Hepatocyte (in vitro differentiated cells): ENCODE results near the gene RASD2.

ENCODE experiments used
- CTCF ChIP-seq: fragments of 200-600 bp; sonication (generic); IDR thresholded peaks from 2 replicates; pipeline ENCODE4 v1.5.1; 2016; ENCODE audit warnings: antibody characterized with exemption, mild to moderate bottlenecking; ENCODE audit not compliant: poor library complexity
- EZH2 ChIP-seq: fragments of 200-600 bp; sonication (generic); IDR thresholded peaks from 2 replicates; pipeline ENCODE4 v1.6.1; 2016; ENCODE audit warnings: antibody characterized with exemption, mild to moderate bottlenecking, borderline replicate concordance
- EZH2phosphoT487 ChIP-seq: fragments of 200-600 bp; sonication (generic); IDR thresholded peaks from one replicate; pipeline ENCODE4 v1.6.1; 2018; ENCODE audit warnings: antibody characterized with exemption, mild to moderate bottlenecking, low read depth, moderate library complexity; ENCODE audit not compliant: unreplicated experiment, severe bottlenecking

DNA sequence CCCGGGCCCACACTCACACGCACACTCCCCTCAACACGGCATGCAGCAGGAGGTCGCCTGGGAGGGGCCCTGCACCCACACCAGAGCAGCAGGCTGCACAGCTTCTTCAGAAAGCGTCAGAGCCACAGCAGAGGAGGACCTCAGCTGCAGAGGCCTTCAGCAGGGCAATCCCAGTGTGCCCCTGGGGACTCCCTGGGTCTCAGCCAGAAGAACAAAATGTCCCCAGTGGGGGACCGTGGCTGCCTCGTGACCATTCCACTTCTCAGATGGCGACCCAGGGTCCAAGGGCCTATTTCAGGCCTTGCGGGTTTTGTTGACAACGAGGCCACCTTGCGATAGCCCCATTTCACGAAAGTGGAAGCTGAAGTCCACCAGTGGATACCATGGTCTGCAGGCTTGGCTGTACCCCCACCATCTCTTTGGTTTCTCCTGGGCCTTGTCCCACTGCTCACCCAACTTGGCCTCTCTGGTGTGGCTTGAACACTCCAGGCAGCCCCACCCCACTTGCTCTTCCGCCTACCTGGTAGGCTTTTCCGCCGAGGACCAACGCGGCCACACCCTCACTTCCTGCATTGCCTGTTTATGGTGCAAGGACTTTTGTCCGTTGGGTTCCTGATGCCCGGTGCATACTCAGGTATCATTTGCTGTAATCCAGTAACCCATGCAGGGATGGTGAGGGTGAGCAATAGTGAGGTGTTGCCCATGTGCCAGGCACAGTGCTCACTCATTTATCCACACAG, 38.4 kb downstream of the RASD2 start:
- no peak for TF ChIP-seq EZH2
- TF ChIP-seq CTCF, result no peak
- no peak for TF ChIP-seq EZH2phosphoT487
